ENCODE measurements around the gene FABP3.

FABP3 gene

DNA sequence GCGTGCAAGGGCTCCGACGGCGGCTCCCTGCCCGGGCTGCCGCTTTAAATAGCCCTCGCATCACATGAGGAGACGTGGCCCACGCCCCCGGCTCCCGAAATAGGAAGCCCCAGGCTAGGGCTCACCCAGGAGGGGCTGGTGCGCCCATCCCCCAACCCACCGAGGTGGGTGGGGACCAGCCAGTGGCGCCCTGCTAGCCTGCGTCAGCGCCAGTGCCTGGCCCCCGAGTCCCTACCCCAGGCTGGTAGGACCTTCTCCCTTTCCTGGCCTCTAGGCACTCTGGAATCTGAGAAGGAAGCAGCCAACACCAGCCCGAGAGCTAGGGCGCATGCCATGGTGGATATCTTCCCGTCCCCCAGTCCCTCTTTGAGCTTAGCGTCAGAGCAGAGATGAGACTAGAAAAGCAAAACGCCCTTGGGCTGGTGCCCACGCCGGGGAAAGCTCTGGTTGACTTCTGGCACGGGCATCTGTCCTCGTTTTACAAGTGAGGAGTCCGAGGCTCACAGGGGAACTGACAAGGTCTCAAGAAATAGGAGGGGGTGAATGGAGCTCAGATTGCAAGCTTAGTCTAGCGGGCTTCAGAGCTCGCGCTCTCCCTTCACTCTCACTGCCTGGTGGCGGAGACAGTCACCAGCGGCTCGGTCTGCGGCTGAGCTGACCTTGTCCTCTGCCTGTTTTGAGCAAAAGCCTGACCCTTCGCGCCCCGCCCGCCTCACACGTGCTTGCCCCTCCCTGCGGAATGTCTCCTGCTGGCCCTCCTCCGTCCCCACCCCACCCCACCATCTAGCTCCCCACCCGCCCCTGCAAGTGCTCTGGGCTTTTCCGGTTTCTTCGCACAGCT, at the start of gene FABP3:
TSS of gene FABP3 (minus strand) at position 21 of the 841 bp plus-strand sequence. CDS start 62 bp downstream, outside the sequence.
- DNase-seq = peak in 50 of 56 donors; percentile 21 to 88 (median 66)

DNA sequence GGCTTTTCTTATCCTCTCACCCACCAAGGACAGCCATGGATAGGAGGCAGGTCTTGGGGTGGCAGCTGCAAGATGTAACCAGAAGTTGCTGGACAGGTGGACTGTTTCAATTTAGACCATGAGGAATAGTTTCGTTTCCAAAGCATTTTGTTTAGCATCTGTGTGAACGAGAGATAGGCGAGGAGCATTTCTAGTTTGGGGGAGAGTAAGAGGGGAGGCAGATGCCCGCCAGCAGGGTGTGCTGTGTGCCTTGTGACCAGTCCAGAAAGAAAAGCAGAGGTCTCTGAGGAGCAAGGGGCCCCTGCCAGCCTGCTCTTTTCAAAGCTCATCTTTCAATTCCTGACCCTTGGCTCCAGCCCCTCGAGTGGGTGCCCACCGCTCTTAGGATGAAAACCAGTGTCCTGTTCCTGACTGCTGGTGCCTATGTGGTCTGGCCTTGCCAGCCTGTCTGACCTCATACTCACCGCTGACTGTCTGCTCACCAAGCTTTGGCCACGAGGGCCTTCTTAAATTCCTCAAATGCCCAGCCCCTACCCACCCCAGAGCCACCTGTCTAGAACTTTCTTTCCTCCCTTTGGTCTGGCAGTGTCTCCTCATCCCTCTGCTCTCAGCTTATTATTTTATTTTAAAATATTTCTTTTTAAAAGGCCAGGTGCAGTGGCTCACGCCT, 48.6 kb upstream of the FABP3 start:
- DNase-seq = no peak

DNA sequence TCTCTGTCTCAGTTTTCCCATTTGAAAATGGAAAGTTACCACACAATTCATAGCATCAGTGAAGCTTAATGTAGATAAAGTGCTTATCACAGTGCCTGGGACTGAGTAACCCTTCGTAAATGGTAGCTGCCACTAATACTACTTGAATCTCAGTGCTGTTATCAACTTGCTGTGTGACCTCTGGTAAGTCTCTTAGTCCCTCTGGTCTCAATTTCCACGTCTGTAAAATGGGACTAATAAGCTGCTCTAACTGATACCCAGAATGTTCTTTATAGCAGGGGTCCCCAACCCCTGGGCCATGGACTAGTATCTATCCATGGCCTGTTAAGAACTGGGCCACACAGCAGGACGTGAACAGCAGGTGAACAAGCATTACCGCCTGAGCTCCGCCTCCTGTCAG, 47.8 kb upstream of the FABP3 start:
- no peak for DNase-seq

- no peak for DNase-seq
These were observed 45.9 kb upstream of the FABP3 start for GRCh38 chr1:31418626-31419323.

DNA sequence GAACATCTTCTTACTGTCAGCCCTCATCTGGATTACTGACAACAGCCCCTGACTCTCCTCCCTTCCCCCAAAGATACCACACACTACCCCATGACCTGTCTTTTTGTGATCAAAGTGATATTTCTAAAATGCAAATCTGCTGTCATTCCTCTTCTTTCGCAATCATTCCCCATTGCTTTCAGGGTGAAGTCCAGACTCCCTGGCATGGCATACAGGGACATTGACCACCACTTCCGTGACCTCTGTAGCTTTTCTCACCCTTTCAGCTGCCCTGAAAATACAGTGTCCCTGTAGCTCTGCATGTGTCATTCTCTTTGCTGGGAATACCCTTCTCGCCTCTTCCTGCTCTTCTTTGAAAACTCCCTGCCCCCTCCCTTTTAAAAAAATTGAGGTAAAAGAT, 44.3 kb upstream of the FABP3 start:
- no peak for DNase-seq

- no peak for DNase-seq
These were observed 43.3 kb upstream of the FABP3 start for GRCh38 chr1:31416101-31416736.

DNA sequence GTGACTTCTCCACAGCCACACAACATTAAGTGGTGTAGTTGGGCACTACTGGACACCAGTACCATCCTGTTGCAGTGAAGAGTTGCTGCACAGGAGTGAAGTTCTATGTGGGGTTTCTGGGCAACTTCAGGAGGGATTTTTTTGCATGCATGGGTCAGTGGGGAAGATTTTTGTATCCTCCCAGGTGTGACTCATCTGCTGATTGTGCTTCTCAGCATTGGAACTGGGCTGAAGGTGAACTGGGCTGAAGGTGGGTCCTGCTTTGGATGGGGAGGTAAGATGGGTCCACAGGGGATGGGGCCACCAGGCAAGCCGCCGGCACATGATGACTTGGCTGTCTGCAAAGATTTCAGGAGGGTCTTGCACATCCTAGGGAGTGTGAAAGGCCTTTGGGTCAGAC, 42.8 kb upstream of the FABP3 start:
- no peak for DNase-seq

GRCh38 chr1:31414980-31415370, 42.1 kb upstream of the FABP3 start:
- no peak for DNase-seq

DNA sequence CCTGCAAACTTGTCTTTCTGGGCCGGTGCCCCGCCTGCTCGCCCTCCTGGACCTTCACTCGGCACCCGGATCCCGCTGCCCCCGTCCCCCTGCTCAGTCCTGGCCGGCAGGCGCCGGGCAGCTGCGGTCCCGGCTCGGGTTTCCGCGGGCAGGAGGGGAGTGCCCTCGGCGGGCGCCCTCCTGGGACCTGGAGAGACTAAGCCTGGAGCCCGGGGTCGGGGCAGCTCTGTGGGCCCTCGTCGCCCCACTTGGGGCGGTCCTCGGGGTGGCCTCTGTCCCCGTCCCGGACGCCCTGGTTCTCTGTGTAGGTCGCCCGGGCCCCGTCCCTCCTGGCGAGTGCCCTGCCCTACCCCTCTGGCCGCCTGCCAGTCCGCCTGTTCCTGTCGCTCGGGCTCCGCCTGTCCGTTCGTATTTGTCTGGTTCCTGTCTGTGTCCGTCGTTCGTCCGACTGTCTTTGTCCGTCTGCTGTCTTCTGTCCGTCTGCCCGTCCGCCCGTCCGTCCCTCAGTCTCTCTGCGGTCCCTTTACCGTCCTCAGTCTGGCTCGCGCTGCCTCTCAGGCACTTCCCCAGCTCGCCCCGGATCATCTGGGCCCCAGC, 40.6 kb upstream of the FABP3 start:
- peak in 9 of 56 donors; percentile 3 to 48 (median 20) for DNase-seq

GRCh38 chr1:31412732-31413404, 40.0 kb upstream of the FABP3 start, which contains the start of gene SERINC2:
TSS of gene SERINC2 (plus strand) at chr1:31413213. CDS start at chr1:31413266, 53 bp downstream.
- DNase-seq = no peak

DNA sequence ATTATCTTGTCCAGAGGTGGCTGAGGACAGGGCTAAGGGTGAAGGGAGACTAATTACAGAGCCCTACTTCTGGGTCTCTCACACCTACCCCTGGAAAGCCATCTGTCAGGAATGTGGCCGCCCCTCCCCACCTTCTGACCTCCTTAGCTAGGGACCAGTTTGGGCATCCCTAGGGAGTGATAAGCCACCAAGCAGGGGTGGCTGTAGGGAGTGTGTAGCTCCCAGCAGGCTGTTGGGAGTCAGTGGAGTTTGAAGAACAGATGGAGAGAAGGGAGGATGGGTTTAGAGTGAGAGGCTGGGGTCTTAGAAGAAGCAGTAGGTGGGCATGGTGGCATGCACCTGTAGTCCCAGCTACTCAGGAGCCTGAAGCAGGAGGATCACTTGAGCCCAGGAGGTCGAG, 39.3 kb upstream of the FABP3 start:
- no peak for DNase-seq

- no peak for DNase-seq
These were observed 38.0 kb upstream of the FABP3 start for GRCh38 chr1:31410871-31411270.

- no peak for DNase-seq
These were observed 37.3 kb upstream of the FABP3 start for GRCh38 chr1:31409946-31410858.

- DNase-seq = no peak
These were observed 36.0 kb upstream of the FABP3 start for GRCh38 chr1:31408788-31409318.

DNA sequence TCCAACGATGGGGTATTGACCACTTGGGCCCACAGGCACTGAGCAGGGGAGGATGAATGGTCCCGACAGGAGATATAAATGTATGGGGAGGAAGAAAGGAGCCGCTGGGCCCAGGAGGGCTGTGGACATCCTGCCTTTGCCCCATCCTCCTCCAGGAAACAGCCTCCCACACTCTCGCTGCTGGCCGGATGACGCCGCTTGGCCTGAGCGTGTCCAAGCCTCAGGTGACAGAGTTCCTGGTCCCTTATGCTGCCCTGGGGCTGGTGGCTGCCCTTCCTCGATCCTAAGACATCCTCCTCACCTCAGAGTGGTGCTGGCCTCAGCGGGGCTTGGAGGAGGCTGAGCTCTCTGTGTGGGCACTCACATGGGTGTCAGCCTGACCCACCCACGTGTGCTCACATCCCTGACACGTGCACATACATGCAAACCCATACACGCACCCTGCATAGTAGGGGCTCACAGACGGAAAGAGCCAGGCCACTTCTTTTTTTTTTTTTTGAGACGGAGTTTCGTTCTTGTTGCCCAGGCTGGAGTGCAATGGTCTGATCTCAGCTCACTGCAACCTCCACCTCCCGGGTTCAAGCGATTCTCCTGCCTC, 34.3 kb upstream of the FABP3 start:
- DNase-seq = no peak

DNA sequence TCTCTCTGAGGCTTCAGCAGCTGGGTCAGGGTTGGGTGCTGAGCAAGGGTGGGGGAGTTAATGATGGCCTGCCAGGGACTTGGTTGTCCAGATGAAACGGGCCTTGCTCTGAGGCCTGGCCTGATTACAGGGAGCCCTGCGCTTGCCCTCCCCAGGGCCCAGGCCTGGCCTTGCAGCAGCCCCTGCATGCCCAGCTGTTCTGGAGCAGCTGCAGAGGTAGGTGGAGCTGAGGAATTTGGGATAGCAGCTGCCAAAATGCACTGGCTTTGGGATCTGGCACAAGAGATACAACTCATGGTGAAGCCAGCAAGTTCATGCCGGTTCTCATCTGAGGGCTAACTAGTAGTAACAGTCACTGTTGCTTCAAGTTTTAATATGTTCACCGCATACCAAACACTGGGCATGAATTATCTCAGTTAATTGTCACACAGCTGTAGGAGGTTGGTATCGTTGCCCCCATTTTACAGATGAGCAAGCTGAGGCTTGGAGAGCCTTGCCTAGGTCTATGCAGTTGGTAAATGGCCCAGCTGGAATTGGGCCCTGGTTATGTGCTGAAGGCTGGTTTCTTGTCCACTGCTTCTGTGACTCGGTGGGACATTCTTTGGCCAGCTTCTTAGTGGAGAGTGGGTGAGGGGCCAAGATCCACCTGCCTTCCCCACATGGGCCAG, 32.8 kb upstream of the FABP3 start:
- DNase-seq = no peak

DNA sequence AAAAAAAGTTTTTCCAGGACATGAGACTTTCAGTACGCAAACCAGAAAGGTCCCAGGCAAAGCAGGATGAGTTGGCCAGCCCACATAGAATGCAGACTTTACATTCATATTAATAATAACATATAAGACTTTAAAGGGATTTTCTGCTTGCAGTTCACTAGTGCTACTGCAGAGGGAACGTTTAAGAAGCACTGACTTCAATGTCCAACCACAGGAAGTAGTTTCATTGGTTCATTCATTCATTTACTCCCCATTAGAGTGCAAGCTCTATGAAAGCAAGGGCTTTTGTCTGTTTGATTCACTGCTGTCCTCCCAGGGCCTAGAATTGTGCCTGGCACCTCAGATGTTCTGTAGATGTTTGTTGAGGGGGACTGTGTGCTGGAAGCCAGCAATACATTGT, 28.4 kb upstream of the FABP3 start:
- DNase-seq = no peak

DNA sequence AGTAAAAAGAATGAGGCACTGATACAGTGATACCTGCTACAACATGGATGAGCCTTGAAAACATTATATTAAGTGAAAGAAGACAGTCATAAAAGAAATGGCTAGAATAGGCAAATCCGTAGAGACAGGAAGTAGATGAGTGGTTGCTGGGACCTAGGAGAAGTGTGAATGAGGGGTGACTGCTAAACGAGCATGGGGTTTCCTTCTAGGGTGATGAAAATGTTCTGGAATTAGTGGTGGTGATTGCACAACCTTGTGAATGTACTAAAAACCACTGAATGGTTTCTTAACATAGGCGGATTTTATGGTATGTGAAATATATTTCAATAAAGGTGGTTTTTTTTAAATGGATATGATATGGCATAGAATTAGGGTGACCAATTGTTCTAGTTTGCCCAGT, 27.5 kb upstream of the FABP3 start:
- no peak for DNase-seq
